ENCODE data around the gene CACNA1D.

The CACNA1D gene

GRCh38 chr3:53643757-53644156, 149.3 kb downstream of the CACNA1D start:
- H3K4me3 Mint-ChIP-seq = no peak overlapping the region
- H3K27me3 Mint-ChIP-seq (ENCODE audit: low read depth) = peaks cover 3% of the 10 kb centered on the region
- H3K4me1 Mint-ChIP-seq = peaks cover 28% of the 10 kb centered on the region
- no peaks in the 10 kb centered on the region for H3K9me3 Mint-ChIP-seq
- TF ChIP-seq CTCF (IDR thresholded peaks at IDR 0.05; ENCODE audit: unreplicated experiment in 3 of 3) = no peak
- no peak overlapping the region for H3K27ac Mint-ChIP-seq
- H3K36me3 Mint-ChIP-seq (ENCODE audit: low read depth) = no peaks in the 10 kb centered on the region

- Mint-ChIP-seq H3K27ac (peak overlapping the region; percentile 72 to 92 (median 78)), H3K27me3 (ENCODE audit: low read depth) (peaks cover 3% of the 10 kb centered on the region), H3K36me3 (ENCODE audit: low read depth) (no peaks in the 10 kb centered on the region), H3K4me1 (peaks cover 36% of the 10 kb centered on the region), H3K4me3 (no peak overlapping the region), H3K9me3 (no peaks in the 10 kb centered on the region)
- TF ChIP-seq CTCF (IDR thresholded peaks at IDR 0.05; ENCODE audit: unreplicated experiment in 3 of 3) = no peak
These were observed 151.3 kb downstream of the CACNA1D start for GRCh38 chr3:53645754-53646153.

GRCh38 chr3:53646723-53647122, 152.3 kb downstream of the CACNA1D start:
- H3K27me3 Mint-ChIP-seq (ENCODE audit: low read depth) = peaks cover 3% of the 10 kb centered on the region

GRCh38 chr3:53649816-53650215, 155.4 kb downstream of the CACNA1D start:
- Mint-ChIP-seq H3K9me3 (peaks cover 16% of the 10 kb centered on the region), H3K27me3 (ENCODE audit: low read depth) (peaks cover 3% of the 10 kb centered on the region), H3K36me3 (ENCODE audit: low read depth) (peaks cover 11% of the 10 kb centered on the region), H3K4me3 (no peak overlapping the region), H3K4me1 (peaks cover 45% of the 10 kb centered on the region), H3K27ac (peak overlapping the region; percentile 12 to 41 (median 25))
- no peak for TF ChIP-seq CTCF (IDR thresholded peaks at IDR 0.05; ENCODE audit: unreplicated experiment in 3 of 3)

More at GRCh38 chr3:53646723-53647122, 152.3 kb downstream of the CACNA1D start:
- no peak overlapping the region for H3K4me3 Mint-ChIP-seq
- peaks cover 45% of the 10 kb centered on the region for H3K4me1 Mint-ChIP-seq
- H3K36me3 Mint-ChIP-seq (ENCODE audit: low read depth) = no peaks in the 10 kb centered on the region
- H3K9me3 Mint-ChIP-seq = no peaks in the 10 kb centered on the region
- H3K27ac Mint-ChIP-seq = peak overlapping the region; percentile 58 to 92 (median 72)
- TF ChIP-seq CTCF (IDR thresholded peaks at IDR 0.05; ENCODE audit: unreplicated experiment in 3 of 3) = no peak

GRCh38 chr3:53650424-53650823, 156.0 kb downstream of the CACNA1D start:
- peak overlapping the region in 1 of 3 experiments; percentile 26 for H3K27ac Mint-ChIP-seq
- H3K4me3 Mint-ChIP-seq = no peak overlapping the region

More at GRCh38 chr3:53650424-53650823, 156.0 kb downstream of the CACNA1D start:
- H3K27me3 Mint-ChIP-seq (ENCODE audit: low read depth) = peaks cover 3% of the 10 kb centered on the region
- H3K36me3 Mint-ChIP-seq (ENCODE audit: low read depth) = peaks cover 14% of the 10 kb centered on the region
- peaks cover 41% of the 10 kb centered on the region for H3K4me1 Mint-ChIP-seq
- H3K9me3 Mint-ChIP-seq = peaks cover 22% of the 10 kb centered on the region
- TF ChIP-seq CTCF (IDR thresholded peaks at IDR 0.05; ENCODE audit: unreplicated experiment in 3 of 3) = no peak
